Progenitor cell of endocrine pancreas (in vitro differentiated cells): ENCODE measurements around the gene COG2. TPM values are rescaled to one million over a fixed set of nuclear protein-coding genes. Genes with fewer than 3 reads are reported as not detected.

Source experiments
- DNase-seq: peaks from one replicate; pipeline ENCODE4 v3.0.0; 2021; ENCODE audit warnings: low spot score; ENCODE audit not compliant: unreplicated experiment
- H3K27ac Mint-ChIP-seq: 2 replicates; pipeline ENCODE4 v1.8.0; 2021; ENCODE audit warnings: mild to moderate bottlenecking, moderate library complexity, mixed read lengths
- H3K27me3 Mint-ChIP-seq: 2 replicates; pipeline ENCODE4 v1.8.0; 2021; ENCODE audit warnings: mixed read lengths
- H3K36me3 Mint-ChIP-seq: 2 replicates; pipeline ENCODE4 v1.8.0; 2022; ENCODE audit warnings: mixed read lengths; ENCODE audit not compliant: insufficient read depth
- H3K4me1 Mint-ChIP-seq: 2 replicates; pipeline ENCODE4 v1.8.0; 2021; ENCODE audit warnings: low read depth, mixed read lengths
- H3K4me3 Mint-ChIP-seq: 2 replicates; pipeline ENCODE4 v1.8.0; 2021; ENCODE audit warnings: low read depth, mild to moderate bottlenecking, moderate library complexity, mixed read lengths
- H3K9me3 Mint-ChIP-seq: 2 replicates; pipeline ENCODE4 v1.8.0; 2021; ENCODE audit warnings: low read depth, mixed read lengths
- CTCF ChIP-seq: fragments of 200-600 bp; sonication (generic); IDR thresholded peaks from one replicate; pipeline ENCODE4 v1.5.0; 2021; ENCODE audit warnings: antibody characterized with exemption, mild to moderate bottlenecking; ENCODE audit not compliant: unreplicated experiment
- total RNA-seq: library from RNA; stranded (reverse); gene quantifications from 2 replicates; pipeline ENCODE4 v1.2.1, GENCODE V29; 2021

The COG2 gene
- total RNA-seq, 1 donor from 2014 or later, result 45.2 TPM

GRCh38 chr1:230704830-230705229 lies 62.5 kb downstream of the COG2 start:
- Mint-ChIP-seq H3K27me3 (no peaks in the 10 kb centered on the region), H3K4me3 (no peak overlapping the region), H3K36me3 (peaks cover 2% of the 10 kb centered on the region), H3K4me1 (peaks cover 10% of the 10 kb centered on the region), H3K9me3 (no peaks in the 10 kb centered on the region), H3K27ac (no peak overlapping the region)
- TF ChIP-seq CTCF, result no peak
- no peak for DNase-seq

GRCh38 chr1:230705289-230706019 lies 63.2 kb downstream of the COG2 start:
- no peak for DNase-seq
- no peak for TF ChIP-seq CTCF
- Mint-ChIP-seq H3K4me3 (no peak overlapping the region), H3K4me1 (peaks cover 10% of the 10 kb centered on the region), H3K36me3 (peaks cover 2% of the 10 kb centered on the region), H3K27me3 (no peaks in the 10 kb centered on the region), H3K27ac (no peak overlapping the region), H3K9me3 (no peaks in the 10 kb centered on the region)

- TF ChIP-seq CTCF, result no peak
- H3K27me3 Mint-ChIP-seq, result no peaks in the 10 kb centered on the region
- no peak overlapping the region for H3K4me3 Mint-ChIP-seq
- peaks cover 10% of the 10 kb centered on the region for H3K4me1 Mint-ChIP-seq
- H3K9me3 Mint-ChIP-seq, result no peaks in the 10 kb centered on the region
- no peak overlapping the region for H3K27ac Mint-ChIP-seq
- peaks cover 2% of the 10 kb centered on the region for H3K36me3 Mint-ChIP-seq
- DNase-seq, result no peak
Observed at GRCh38 chr1:230706020-230706699, 63.9 kb downstream of the COG2 start.

GRCh38 chr1:230706887-230707731 lies 64.8 kb downstream of the COG2 start:
- Mint-ChIP-seq H3K27me3 (no peaks in the 10 kb centered on the region), H3K36me3 (no peaks in the 10 kb centered on the region), H3K4me1 (peaks cover 10% of the 10 kb centered on the region), H3K9me3 (no peaks in the 10 kb centered on the region), H3K27ac (no peak overlapping the region), H3K4me3 (no peak overlapping the region)
- DNase-seq, result no peak
- no peak for TF ChIP-seq CTCF
